ENCODE measurements around the gene TNPO1.

Gene TNPO1

GRCh38 chr5:72955768-72956323, 139.4 kb downstream of the TNPO1 start, which contains the start of gene FCHO2:
Gene FCHO2 (plus strand): TSS chr5:72956041. CDS start chr5:72956097, 56 bp downstream.
- TF ChIP-seq CTCF (IDR thresholded peaks at IDR 0.05; ENCODE audit: low read depth, low read length), result peak; percentile 75

GRCh38 chr5:72956324-72957140, 140.1 kb downstream of the TNPO1 start:
- no peak for TF ChIP-seq CTCF (IDR thresholded peaks at IDR 0.05; ENCODE audit: low read depth, low read length)
- peak overlapping the region; percentile 66 to 71 for H3K4me3 ChIP-seq (replicated peaks in 1 of 2; ENCODE audit: low read depth in 2 of 2, low read length in 2 of 2)
- DNase-seq (ENCODE audit: low read depth in 2 of 2), result peak; percentile 61 to 62

More at GRCh38 chr5:72955768-72956323, 139.4 kb downstream of the TNPO1 start, which contains the start of gene FCHO2:
- peak; percentile 98 for DNase-seq (ENCODE audit: low read depth in 2 of 2)
- peak within 1 kb of the TSS; percentile 66 to 71 for H3K4me3 ChIP-seq (replicated peaks in 1 of 2; ENCODE audit: low read depth in 2 of 2, low read length in 2 of 2)

GRCh38 chr5:72957337-72957736, 140.9 kb downstream of the TNPO1 start:
- peak overlapping the region; percentile 66 to 71 for H3K4me3 ChIP-seq (replicated peaks in 1 of 2; ENCODE audit: low read depth in 2 of 2, low read length in 2 of 2)
- TF ChIP-seq CTCF (IDR thresholded peaks at IDR 0.05; ENCODE audit: low read depth, low read length), result no peak
- no peak for DNase-seq (ENCODE audit: low read depth in 2 of 2)

GRCh38 chr5:72959257-72959656, 142.8 kb downstream of the TNPO1 start:
- TF ChIP-seq CTCF (IDR thresholded peaks at IDR 0.05; ENCODE audit: low read depth, low read length), result no peak
- DNase-seq (ENCODE audit: low read depth in 2 of 2), result no peak
- H3K4me3 ChIP-seq (replicated peaks in 1 of 2; ENCODE audit: low read depth in 2 of 2, low read length in 2 of 2), result no peak overlapping the region

Measured in cardiac fibroblast (primary cell).